Measurements from ENCODE around the gene N4BP2L1.
"Not testable (repeated sequence)": the region's sequence is repeated elsewhere in the genome, so short reads cannot be mapped to it uniquely, and the experiment has no call there.

The N4BP2L1 gene

DNA sequence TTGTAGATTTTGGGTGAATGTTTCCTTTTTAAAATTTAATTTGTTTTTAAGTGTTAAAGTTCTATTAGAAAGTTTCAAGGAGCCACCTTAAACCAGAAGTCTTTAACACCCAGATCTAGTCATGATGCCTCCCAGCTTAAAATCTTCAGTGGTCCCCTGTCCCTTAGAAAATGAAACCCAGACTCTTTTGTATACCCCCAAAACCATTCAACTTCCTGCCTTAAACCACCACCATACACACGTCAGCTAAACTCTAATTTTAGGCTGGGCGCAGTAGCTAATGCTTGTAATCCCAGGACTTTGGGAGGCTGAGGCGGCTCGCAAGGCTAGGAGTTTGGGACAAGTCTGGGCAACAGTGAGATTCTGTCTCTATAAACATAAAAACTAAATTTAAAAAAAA lies 37.9 kb downstream of the N4BP2L1 start:
- DNase-seq (ENCODE audit: low read depth), result no peak

DNA sequence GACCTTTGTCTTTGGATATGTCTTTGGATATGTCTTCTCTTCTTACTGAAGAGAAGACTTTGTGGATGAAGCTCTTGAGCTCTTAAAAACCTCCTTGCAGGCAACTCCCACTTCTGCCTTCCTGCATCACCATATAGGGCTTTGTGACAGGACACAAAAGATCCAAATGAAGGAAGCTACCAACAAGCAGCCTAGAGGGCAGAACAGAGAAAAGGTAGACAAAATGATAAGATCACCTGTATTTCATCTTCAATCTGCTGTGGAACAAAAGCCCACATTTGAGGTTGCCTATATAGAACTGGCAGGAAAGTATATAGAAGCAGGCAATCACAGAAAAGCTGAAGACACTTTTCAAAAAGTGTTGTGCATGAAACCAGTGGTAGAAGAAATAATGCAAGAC lies 42.5 kb downstream of the N4BP2L1 start:
- no peak for DNase-seq (ENCODE audit: low read depth)

DNA sequence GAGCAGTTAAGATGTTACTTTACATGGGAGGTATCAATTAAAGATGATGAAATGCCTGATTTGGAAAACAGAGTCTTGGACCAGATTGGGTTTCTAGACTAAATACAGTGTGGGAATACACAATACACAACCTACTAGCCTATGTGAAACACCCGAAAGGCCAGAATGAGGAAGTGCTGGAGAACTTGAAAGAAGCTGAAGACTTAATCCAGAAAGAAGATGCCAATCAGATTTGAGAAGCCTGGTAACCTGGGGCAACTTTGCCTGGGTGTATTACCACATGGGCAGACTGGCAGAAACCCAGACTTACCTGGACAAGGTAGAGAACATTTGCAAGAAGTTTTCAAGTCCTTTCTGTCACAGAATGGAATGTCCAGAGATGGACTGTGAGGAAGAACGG lies 43.2 kb downstream of the N4BP2L1 start:
- no peak for DNase-seq (ENCODE audit: low read depth)

DNA sequence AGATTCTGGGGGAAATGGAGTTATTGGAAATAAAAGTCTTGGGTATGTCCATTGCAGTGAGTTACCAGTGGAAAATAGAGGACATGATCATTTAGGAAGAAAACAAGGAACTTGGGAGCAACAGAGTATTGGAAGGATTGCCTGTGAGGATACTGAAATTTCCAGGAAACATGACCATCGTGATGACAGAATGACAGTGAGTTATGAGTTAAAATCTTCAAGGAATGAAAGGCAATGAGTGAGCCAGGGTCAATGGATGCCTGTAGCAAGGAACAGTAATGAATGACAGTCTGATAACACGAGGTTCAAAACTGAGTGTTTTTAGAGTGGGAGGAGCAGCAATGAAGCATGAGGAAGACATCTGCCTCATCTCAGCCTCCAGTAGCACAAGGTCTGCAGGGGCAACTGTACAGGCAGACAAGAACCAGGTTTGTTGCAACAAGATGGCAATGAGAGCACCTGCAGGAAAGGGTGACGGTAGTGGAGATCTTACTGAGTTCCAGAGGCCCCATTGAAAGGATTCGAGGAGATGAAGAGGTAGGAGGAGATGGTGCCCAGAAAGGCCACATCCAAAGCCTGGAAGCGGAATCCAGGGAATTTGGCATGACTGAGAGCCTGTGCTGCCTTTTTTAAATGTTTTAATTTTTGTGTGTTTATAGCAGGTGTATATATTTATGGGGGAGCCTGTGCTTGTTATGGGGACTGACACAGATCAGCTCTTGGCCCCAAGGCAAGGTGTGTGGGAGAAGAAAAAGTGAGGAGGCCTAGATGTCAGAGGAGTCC lies 43.9 kb downstream of the N4BP2L1 start:
- no peak for DNase-seq (ENCODE audit: low read depth)

DNA sequence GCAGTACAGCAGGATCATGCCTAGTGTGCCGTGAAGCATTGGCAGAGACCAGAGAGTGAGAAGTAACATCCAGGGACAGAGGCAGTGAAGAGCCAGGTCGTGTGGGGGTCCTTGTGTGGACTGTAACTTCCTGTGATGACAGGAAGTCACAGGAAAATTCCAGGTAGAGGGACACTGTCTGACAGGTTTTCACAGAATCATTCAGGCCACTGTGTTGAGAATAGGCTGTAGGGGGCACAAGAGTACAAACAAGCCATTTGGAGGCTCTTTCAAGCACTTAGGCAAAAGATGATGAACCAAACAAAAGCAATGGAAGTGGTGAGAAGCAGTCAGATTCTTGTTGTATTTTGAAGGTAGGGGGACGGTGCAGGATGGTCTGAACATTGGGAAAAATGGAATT lies 46.4 kb downstream of the N4BP2L1 start:
- no peak for DNase-seq (ENCODE audit: low read depth)

DNA sequence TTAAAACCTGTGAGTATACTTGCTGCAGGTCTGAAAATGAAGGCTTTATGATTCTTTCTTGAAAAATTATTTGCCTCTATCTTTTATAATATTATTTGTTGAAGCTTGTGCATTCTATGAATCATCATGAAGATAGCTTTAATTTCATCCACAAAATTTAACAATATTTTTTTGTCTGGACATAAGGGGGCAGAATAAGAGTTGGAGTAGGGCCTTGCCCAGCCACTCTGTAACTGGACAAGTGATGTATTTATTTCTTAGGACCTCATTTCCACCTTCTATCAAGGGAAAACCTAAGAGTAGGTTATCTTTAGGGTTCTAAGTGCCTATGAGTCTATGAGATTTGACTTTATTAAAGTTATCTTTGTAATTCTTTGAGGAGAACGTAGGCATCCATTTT lies 49.9 kb downstream of the N4BP2L1 start:
- no peak for DNase-seq (ENCODE audit: low read depth)

DNA sequence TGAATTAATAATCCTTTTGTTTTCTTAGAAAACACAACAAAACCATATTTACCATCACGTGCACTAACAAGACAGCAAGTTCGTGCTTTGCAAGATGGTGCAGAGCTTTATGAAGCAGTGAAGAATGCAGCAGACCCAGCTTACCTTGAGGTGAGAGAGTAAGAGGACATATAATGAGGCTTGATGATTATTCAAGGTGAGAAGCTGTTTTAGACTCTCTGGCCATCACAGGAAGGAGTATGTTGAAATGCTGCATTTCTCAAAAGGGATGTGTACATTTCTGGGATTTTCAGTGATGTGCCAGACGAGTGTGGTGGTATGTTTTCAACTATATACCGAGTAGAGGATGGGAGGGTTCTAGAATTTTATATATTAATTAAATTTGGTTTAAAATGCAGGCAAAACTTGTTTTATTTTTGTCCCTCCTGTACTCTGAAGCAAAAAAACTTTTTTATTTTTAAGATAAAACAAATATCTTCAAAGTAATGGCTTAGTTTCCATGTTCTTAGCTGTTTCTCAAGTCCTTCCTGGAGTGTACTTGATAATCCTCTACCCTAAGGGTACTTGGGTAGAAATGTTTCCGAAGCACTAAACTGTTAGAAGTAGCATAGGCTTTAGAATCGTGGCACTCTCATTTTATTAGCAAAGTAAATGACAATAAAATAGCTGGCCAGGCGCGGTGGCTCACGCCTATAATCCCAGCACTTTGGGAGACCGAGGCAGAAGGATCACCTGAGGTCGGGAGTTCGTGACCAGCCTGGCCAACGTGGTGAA lies 51.1 kb downstream of the N4BP2L1 start:
- DNase-seq (ENCODE audit: low read depth), result no peak

DNA sequence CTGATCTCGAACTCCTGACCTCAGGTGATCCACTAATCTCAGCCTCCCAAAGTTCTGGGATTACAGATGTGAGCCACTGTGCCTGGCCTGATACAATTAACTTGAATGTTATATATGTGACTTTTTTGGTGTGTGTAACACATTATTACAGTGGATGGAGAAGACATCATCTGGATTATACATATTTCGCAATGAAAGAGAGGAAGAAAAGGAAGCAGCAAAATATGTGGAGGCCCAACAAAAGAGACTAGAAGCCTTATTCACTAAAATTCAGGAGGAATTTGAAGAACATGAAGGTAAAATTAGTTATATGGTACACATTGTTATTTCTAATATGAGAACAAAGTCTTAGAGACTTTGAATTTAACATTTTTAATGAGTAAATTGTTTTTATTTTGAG lies 57.1 kb downstream of the N4BP2L1 start:
- DNase-seq (ENCODE audit: low read depth), result no peak

DNA sequence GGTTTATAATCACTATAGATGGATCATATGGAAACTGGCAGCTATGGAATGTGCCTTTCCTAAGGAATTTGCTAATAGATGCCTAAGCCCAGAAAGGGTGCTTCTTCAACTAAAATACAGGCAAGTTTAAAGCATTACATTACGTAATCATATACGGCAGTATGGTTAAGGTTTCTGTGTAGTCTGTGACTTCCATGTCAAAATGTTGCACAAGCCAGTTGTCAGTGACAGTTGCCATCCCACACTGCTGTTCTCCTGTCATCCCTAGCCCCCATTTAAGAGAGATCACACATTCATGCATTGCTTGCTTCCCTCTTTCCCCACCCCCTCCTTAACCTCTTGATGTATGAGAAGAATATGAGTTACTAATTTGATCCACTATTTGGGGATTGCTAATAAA lies 65.4 kb downstream of the N4BP2L1 start:
- no peak for DNase-seq (ENCODE audit: low read depth)

DNA sequence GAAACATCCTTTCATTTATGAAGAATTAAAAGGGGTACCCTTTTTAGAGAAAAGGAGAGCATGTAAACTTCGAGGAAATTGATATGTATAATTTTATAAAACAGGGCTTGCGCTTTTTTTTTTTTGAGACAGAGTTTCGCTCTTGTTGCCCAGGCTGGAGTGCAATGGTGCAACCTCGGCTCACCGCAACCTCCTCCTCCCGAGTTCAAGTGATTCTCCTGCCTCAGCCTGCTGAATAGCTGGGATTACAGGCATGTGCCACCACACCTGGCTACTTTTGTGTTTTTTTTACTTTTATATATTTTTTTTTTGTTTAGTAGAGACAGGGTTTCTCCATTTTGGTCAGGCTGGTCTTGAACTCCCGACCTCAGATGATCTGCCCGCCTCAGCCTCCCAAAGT lies 72.0 kb downstream of the N4BP2L1 start:
- DNase-seq (ENCODE audit: low read depth), result not testable (repeated sequence)

DNA sequence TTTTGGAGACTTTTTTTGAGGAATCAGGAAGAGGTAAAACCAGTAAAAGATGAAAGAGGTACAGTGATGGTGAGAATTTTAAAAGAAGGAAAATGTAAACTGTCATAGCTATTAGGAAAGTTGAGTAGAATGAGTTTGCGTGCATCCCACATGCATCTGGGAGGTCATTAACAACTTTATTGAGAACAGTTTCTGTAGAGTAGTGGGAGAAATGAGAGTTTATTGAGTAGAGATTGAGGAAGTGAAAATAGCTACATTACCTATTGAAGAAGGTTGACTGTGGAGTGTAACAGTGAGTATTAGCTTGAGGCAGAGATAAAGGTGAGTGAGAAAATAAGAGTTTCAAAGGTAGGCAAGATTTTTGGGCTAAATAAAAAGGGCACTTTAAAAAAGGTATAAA lies 73.9 kb downstream of the N4BP2L1 start:
- no peak for DNase-seq (ENCODE audit: low read depth)

DNA sequence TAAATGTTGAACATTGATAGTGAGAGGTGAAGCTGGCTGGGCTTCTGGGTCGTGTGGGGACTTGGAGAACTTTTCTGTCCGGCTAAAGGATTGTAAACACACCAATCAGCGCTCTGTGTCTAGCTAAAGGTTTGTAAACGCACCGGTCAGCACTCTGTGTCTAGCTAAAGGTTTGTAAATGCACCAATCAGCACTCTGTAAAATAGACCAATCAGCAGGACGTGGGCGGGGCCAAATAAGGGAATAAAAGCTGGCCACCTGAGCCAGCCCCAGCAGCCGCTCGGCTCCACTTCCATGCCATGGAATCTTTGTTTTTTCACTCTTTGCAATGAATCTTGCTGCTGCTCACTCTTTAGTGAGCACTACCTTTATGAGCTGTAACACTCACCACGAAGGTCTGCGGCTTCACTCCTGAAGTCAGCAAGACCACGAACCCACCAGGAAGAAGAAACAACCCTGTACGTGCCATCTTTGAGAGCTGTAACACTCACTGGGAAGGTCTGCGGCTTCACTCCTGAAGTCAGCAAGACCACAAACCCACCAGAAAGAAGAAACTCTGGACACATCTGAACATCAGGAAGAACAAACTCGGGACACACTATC lies 77.0 kb downstream of the N4BP2L1 start:
- DNase-seq (ENCODE audit: low read depth), result not testable (repeated sequence)
